Measurements from ENCODE around the gene ARSJ. TPM values are rescaled to one million over a fixed set of nuclear protein-coding genes. Genes with fewer than 3 reads are reported as not detected.

ARSJ gene
- total and polyA plus RNA-seq, 2 of the 8 experiments (the other 6 are each of a cell fraction or from before 2014, with no cell fraction given): 1.4 to 6.3 TPM

- H2BK15ac ChIP-seq (ENCODE audit: low read length): peak overlapping the region; percentile 88
- H3K4me2 ChIP-seq (ENCODE audit: insufficient read depth in 1 of 2, low read depth in 2 of 2, low read length in 2 of 2): no peak overlapping the region
- POLR2A ChIA-PET (ENCODE audit: partially characterized antibody): no interaction called here
- H4K20me1 ChIP-seq (replicated peaks in 1 of 2; ENCODE audit: control insufficient read depth in 1 of 2, insufficient read depth in 2 of 2, low read length in 2 of 2): no peaks in the 10 kb centered on the region
- H3K23ac ChIP-seq (ENCODE audit: insufficient read length): no peak overlapping the region
- H3K14ac ChIP-seq (ENCODE audit: insufficient read length): no peak overlapping the region
- no peak overlapping the region for H4K8ac ChIP-seq (ENCODE audit: extremely low read depth, insufficient read depth, low read length)
- H2AFZ ChIP-seq (ENCODE audit: low read length): 0 out of 2 replicates have a peak overlapping the region, but pooled peaks have one; percentile 19
- H2BK120ac ChIP-seq (replicated peaks; ENCODE audit: low read depth, low read length): no peak overlapping the region
- no peaks in the 10 kb centered on the region for H3K79me2 ChIP-seq (ENCODE audit: control insufficient read depth in 1 of 2, insufficient read depth in 2 of 2, low read length in 2 of 2)
- H2BK20ac ChIP-seq (ENCODE audit: low read length): 0 out of 2 replicates have a peak overlapping the region, but pooled peaks have one; percentile 75
- H4K91ac ChIP-seq (replicated peaks; ENCODE audit: insufficient read length, low read length): no peak overlapping the region
- no peak overlapping the region for H3K4ac ChIP-seq (replicated peaks; ENCODE audit: insufficient read length, low read depth, low read length)
- no peak overlapping the region for H2BK5ac ChIP-seq (ENCODE audit: low read depth, low read length)
- H4K5ac ChIP-seq (ENCODE audit: insufficient read length, low read depth, low read length): no peak overlapping the region
- H3K27me3 ChIP-seq (replicated peaks in 1 of 4; ENCODE audit: control insufficient read depth in 3 of 4, extremely low read depth in 1 of 4, insufficient read depth in 3 of 4, low read length in 3 of 4): no peaks in the 10 kb centered on the region
- H3K18ac ChIP-seq (ENCODE audit: extremely low read depth, low read length): no peak overlapping the region
- no peaks in the 10 kb centered on the region for H3K23me2 ChIP-seq (ENCODE audit: low read depth, low read length)
- H3K4me3 ChIP-seq (ENCODE audit: extremely low read depth in 1 of 4, insufficient read depth in 2 of 4, low read depth in 3 of 4, low read length in 4 of 4): no peak overlapping the region
- H3K9me3 ChIP-seq (ENCODE audit: insufficient read depth in 2 of 2, low read depth in 1 of 2, low read length in 1 of 2): no peaks in the 10 kb centered on the region
- TF ChIP-seq CHD2 (IDR thresholded peaks at IDR 0.05; ENCODE audit: low read length): no peak
- TF ChIP-seq BACH1 (IDR thresholded peaks at IDR 0.05; ENCODE audit: low read length): no peak
- TF ChIP-seq EP300 (IDR thresholded peaks at IDR 0.05; ENCODE audit: borderline replicate concordance in 1 of 2, low read depth in 2 of 2, low read length in 2 of 2): no peak
- TF ChIP-seq ATF3 (IDR thresholded peaks at IDR 0.05; ENCODE audit: insufficient read depth, low read depth, low read length): no peak
- no peak for TF ChIP-seq USF2 (IDR thresholded peaks at IDR 0.05; ENCODE audit: low read length)
- TF ChIP-seq PHF8 (conservative IDR thresholded peaks at IDR 0.05; ENCODE audit: low read depth, low read length): no peak
- peaks cover 2 to 5% (median 3%) of the 10 kb centered on the region in 4 experiments; a peak in 3 of 7 replicates for H3K4me1 ChIP-seq (replicated peaks in 1 of 4; ENCODE audit: control insufficient read depth in 3 of 4, insufficient read depth in 4 of 4, low read length in 3 of 4)
- H3K27ac ChIP-seq (ENCODE audit: low read depth, low read length): no peak overlapping the region
- H2BK12ac ChIP-seq (ENCODE audit: low read depth, low read length): no peak overlapping the region; the same call in 1 of the 2 replicates
- H3K79me1 ChIP-seq (ENCODE audit: low read depth, low read length): no peaks in the 10 kb centered on the region
- FAIRE-seq (no peak), DNase-seq (ENCODE audit: low read depth in 1 of 2, low spot score in 2 of 2) (no peak)
- no peak overlapping the region for H3K9ac ChIP-seq (replicated peaks in 1 of 4; ENCODE audit: extremely low read depth in 1 of 4, low read depth in 3 of 4, low read length in 3 of 4)
- H2AK5ac ChIP-seq (ENCODE audit: low read depth, low read length): no peak overlapping the region
- CTCF ChIA-PET (ENCODE audit: partially characterized antibody): interaction anchor here (0.6 kb wide), 1 partner anchor 387 kb away, joined by 11 read pairs; no protein-coding TSS in a partner anchor
- 91% methylated on average over 5 of the region's 5 CpGs; no CpG with 5 or more reads in 1 of the 2 experiments for WGBS, 2 experiments (ENCODE audit: extremely low coverage in 1 of 2, insufficient coverage in 1 of 2, insufficient read length in 1 of 2, insufficient replicate concordance in 2 of 2, low coverage in 1 of 2, low lambda C conversion rate in 2 of 2, missing lambda C conversion rate in 1 of 2)
- no peak overlapping the region for H3K56ac ChIP-seq (replicated peaks; ENCODE audit: insufficient read length, low read depth, low read length)
- no peaks in the 10 kb centered on the region for H3K36me3 ChIP-seq (ENCODE audit: control insufficient read depth in 2 of 4, insufficient read depth in 4 of 4, low read length in 3 of 4)
These were observed 18.6 kb upstream of the ARSJ start for GRCh38 chr4:113998079-113998478.

All from H1 (cell line).